Measurements from ENCODE around the gene DEPDC1.

DNA sequence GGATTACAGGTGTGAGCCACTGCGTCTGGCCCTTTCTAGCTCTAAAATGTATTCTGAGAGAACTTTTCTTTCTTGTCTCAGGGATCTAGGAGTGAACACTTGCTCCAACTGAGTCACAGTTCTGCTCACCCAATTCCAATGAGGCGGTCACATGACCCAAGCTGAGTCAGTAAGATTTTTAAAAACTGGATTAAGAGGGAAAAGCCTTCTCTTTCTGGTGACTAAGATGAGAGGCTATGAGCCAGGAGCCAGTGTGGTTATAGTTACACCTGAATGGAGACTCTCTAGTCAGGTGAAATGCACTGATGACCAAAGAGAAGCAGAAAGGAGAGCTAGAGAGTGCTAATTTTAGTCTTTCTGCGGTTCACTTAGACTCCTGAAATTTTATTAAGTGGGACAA lies 9.5 kb upstream of the DEPDC1 start:
- TF ChIP-seq POLR2A (IDR thresholded peaks at IDR 0.05; ENCODE audit: borderline replicate concordance, extremely low read depth, insufficient read depth, insufficient read length) (no peak), ELF1 (IDR thresholded peaks at IDR 0.05; ENCODE audit: borderline replicate concordance, low read depth) (no peak), REST (IDR thresholded peaks at IDR 0.05; ENCODE audit: low read depth) (no peak), CTCF (IDR thresholded peaks at IDR 0.05 in 2 of 3, conservative IDR thresholded peaks at IDR 0.05 in 1 of 3; ENCODE audit: borderline replicate concordance in 1 of 3, insufficient read depth in 1 of 3, low read depth in 2 of 3, low read length in 2 of 3) (no peak), CBX3 (IDR thresholded peaks at IDR 0.05; ENCODE audit: low read depth) (no peak), POLR2AphosphoS5 (IDR thresholded peaks at IDR 0.05; ENCODE audit: low read depth, low read length) (no peak), ZFX (IDR thresholded peaks at IDR 0.05) (no peak), SIN3A (IDR thresholded peaks at IDR 0.05; ENCODE audit: low read depth) (no peak), EZH2phosphoT487 (IDR thresholded peaks at IDR 0.05; ENCODE audit: borderline replicate concordance) (no peak)

Measured in HCT116 (cell line).